ENCODE data around the gene CHST15. TPM values are rescaled to one million over a fixed set of nuclear protein-coding genes. Genes with fewer than 3 reads are reported as not detected.

The CHST15 gene
- total RNA-seq, 2 donors from 2014 or later: 9.2 to 17.8 TPM

DNA sequence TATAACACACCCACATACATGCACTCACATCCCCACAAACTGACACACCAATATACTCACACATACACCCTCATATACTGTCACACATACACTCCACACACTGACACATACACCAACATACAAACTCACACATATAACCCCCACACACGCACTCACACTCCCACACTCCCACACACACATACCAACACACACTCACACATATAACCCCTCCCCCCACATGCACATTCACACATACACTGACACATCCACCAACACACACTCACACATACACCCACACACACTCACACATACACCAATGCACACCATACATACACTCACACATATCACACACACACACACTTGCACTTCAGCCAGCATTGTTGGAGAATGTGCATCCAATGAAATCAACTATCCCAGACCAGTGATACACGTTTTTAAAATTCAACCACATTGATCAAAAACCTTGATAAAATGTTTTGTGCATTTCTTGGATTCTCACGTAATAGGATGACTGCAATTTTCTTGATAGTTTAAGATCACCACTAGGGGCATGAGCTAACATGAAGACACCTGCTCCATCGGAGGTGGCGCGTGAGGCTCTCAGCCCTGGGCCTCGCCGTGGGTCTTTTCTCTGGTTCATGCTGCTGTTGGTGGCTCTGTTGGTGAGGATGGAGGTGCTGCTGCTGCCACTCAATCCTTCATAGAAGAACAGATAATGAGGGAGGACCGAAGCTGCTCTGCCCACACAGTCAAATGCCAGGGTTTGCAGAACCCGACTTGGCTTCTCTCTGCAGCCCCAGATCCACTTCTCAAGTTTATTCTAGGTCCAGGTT, 32.1 kb upstream of the CHST15 start:
- intact Hi-C loops (cut with DNase I): no loop called here
- ATAC-seq (no peak), DNase-seq (no peak)

DNA sequence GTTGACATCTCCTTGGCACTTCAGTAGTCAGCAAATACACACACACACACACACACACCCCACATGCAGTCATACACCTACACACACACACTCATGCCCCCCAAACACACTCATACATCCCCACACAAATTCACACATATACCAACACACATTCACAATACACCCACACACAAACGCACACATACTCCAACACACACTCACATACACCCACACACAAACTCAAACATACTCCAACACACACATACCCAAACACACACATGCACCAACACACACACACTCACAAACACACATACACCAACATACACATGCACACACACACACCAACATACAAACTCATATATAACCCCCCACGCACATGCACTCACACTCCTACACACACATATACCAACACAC, 31.4 kb upstream of the CHST15 start:
- no peak for ATAC-seq
- no peak for DNase-seq
- intact Hi-C loops (cut with DNase I): no loop called here

DNA sequence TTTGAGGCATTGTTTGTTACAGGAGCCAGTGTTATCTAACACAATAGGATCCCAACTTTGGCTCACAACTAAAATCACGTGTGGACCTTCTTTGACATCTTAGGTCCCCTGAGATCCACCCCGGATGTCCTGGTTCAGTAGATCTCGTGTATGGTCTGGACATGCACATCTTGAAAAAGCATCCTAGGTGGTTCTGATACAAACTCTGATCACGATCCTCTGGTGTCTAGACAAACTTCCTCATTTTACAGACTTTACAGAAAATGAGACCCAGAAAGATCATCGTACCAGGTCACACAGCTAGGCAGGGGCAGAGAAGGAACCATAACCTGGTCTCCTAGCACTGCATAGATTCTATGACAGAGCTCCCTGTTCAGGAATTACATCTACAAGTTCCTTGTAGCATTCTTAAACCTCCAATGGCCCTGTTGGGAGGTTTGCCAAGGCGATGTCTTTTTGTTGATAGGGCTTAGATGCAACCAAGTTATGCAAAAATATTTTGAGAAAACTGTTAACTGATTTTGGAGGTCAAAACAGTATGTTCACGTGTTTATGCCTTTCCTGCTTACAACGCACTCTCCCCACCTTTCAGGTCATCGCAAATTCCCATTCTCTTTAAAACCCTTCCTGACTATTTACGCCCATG, 30.8 kb upstream of the CHST15 start:
- no peak for DNase-seq
- ATAC-seq: no peak
- intact Hi-C loops (cut with DNase I): no loop called here

DNA sequence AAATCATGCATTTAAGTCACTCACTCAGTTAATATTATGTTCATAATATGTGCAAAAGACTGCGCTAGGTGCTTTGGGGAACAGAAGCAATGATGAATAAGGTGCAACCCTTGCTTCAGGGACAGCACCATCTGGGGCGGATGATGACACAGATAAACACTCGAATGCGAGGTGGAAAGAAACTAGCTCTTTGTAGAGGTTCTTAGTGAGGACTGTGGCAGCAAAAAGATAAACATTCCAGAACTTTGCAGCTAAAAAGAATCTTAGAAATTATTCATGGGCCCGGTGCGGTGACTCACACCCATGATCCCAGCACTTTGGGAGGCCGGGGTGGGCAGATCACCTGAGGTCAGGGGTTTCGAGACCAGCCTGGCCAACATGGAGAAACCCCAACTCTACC, 29.8 kb upstream of the CHST15 start:
- DNase-seq: no peak
- ATAC-seq: no peak
- intact Hi-C loops (cut with DNase I): no loop called here

DNA sequence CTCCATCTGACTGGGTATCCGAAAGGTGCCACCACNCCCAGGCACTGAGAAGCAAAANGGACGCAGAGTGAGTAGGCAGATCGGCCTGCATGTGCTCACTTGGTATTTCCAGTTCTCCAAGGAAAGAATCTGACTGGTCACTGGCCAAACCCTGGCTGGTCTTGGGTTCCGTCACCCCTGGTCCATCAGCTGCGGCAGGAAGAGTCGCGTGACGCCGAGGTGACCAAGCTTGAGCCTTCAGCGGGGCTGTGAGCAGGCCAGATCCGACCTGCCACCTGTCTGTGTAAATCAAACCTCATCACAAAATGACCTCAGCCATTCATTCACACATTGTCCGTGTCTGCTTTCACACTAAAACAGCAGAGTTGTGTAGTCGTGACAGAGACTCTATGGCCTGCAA, 28.8 kb upstream of the CHST15 start:
- no peak for ATAC-seq
- intact Hi-C loops (cut with DNase I): no loop called here
- no peak for DNase-seq

DNA sequence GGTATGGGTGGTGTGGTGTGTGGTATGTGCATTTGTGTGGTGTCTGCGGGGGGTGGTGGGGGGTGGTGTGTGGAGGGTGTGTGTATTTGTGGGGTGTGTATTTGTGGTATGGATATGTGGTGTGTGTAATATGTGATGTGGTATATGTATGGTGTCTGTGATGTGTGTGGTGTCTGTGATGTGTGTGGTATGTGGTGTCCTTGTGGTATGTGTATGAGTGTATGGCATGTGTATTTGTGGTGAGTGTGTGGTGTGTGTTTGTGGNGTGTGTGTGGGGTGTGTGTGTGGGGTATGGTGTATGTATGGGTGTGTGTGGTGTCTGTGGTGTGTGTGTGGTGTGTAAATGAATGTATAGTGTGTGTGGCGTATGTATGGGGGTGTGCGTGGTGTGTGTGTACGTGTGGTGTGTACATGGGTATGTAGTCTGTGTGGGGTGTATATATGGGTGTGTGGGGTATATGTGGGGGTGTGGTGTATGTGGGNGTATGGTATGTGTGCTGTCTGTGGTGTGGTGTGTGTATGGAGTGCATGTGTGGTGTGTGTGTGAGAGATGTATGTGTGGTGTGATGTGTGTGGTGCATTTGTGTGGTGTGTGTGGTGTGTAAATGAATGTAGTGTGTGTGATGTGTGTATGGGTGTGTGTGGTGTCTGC, 27.1 kb upstream of the CHST15 start:
- DNase-seq: no peak
- ATAC-seq: no peak
- intact Hi-C loops (cut with DNase I): no loop called here

DNA sequence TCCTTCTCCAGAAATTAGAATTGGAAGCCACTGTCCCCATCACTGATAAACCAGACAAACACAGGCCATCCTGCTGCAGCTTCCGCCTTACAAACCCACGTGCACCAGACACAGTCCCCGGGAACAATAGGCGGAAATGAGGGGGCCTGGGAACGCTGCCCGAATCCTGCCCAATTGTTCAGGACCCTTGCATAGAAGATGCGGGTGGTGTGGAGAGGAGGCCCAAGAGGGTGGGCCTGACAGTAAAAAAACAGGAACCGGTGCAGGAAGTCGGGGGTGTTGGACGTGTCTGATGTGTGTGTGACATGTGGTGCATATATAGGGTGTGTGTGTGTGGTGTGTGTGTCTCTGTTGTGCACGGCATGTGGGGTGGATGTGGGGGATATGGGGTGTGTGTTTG, 26.5 kb upstream of the CHST15 start:
- peak; percentile 76 to 87 for ATAC-seq
- intact Hi-C loops (cut with DNase I): no loop called here
- peak; percentile 80 for DNase-seq

DNA sequence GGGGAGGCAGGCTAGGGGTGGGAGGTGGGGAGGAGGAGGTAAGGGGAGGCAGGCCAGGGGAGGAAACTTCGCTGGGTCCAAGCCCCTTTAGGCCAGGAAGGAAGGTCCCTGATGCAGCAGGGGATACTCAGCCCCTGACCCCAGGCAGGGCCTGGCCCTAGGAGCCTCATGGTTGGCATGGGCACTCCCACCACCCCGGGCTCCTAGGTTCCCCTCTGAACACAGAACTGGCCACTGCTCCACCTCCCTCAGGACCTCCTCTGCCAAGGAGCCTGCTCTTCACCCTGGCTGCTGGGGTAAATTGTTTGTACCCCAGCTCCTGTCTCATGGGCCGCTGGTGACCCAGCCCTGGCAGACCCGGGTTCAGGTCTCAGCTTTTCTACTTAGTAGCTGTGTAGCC, 25.8 kb upstream of the CHST15 start:
- intact Hi-C loops (cut with DNase I): no loop called here

DNA sequence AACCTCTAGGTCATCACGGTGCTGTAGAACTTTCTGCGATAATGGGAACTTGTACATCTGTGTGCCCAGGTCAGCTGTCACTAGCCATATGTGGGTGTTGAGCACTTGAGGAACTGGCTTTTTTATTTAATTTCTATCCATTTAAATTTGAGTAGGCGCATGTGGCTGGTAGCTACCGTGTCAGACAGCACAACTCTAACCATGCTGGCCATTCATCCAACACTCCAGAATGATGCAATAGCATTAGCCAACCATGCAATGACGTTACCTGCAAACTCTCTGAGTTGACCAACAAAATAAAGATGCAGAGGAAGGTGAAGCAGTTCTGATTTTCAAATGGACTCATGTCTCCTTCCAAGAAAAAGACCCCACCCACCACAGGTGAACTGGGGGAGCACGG, 24.4 kb upstream of the CHST15 start:
- intact Hi-C loops (cut with DNase I): no loop called here
- DNase-seq (no peak), ATAC-seq (no peak)

More for the DNA sequence above, 25.8 kb upstream of the CHST15 start:
- no peak for DNase-seq
- no peak for ATAC-seq

DNA sequence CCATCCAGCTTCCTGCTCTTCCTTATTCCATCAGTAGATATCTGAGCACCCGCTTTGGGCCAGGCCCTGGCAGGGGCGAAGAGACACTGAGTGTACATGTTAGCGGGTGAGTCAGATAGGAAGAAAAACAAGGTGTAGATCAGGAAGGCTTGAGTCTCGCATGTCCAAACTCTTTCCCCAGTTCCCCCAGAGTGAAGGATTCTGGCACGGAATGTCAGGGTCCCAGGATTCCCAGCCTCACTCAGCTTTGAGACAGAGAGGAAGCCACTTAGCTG, 24.1 kb upstream of the CHST15 start:
- no peak for ATAC-seq
- intact Hi-C loops (cut with DNase I): no loop called here
- no peak for DNase-seq

DNA sequence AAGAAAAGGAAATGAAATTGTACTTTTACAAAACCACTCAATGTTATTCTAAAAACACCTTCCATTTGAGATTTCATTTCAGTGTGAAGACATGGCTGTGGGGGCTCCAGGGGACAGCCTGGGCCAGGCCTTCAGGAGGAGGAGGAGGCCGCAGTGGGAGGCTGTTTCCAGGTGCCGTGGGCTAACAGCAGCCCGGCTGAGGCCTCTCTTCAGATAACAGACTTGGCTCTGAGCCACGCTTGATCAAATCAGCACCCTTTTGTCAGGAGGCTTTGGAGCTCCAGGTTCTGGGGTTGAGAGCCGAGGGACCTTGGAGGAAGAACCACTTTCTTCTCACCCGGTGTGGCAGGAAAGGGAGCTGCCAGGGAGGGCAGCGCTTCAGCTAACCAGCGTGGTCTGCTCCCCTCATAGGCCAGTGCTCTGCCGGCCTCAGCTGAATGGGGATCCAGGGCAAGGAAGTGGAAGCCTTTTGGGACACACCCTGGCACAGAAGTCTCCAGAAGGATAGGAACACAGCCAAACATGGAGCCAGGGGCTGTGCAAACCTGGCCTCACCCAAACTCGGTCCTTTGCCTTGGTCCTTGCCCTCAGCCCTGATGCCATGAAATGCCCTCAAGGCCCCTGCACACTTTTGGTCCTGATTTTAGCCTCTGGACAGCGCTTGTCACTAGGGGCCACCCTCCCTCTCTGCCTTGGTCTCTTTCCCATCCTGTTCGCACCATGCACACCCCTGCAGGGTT, 23.5 kb upstream of the CHST15 start:
- DNase-seq (no peak), ATAC-seq (peak in 1 of 2 donors; percentile 25)
- intact Hi-C loops (cut with DNase I): no loop called here

DNA sequence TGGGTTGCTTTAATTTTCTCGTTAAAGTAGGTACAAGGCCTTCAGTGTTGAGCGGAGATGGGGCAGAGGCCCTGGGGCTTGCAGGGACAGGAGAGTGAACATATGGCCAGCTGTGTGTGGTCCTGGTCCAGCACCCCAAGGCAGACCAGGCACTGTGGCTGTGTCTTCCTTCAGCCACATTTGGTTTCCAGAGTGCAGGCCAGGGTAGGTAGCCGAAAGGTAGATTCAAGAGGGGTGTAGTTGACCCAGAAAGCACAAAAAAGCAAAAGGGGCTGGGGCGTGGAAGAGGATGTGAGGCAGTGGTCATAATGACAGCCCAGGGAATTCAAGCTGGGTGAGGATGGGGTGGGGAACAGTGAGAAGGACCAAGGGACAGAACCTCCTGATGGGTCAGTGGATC, 21.3 kb upstream of the CHST15 start:
- ATAC-seq: no peak

DNA sequence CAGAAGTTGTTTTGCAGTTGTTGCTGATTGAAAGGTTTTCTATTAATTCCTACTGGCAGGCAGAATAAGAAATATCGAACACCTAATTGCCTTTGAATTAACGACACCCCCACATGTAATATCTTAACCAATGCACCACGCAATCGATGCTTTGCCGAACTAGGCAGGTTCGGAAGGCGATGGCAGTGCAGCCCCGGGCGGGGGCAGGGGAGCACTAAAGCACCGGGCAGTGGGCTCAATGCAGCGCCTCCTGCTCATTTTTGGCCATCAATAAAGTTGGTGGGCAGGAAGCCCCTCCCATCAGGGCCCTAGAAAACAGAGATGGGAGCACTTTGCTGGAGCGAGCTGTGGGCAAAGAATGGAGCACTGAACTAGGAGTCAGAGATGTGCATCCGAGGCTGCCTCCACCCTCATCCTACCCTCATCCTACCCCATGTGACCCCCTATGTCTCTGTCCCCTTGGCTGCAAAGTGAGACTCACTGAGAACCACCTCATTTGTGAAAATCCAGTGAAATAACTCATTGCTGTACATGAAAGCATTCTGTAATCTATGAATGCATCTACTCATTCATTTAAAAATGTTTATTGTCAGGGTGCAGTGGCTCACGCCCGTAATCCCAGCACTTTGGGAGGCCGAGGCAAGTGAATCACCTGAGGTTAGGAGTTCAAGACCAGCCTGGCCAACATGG, 19.6 kb upstream of the CHST15 start:
- intact Hi-C loops (cut with DNase I): no loop called here
- DNase-seq (no peak), ATAC-seq (no peak)

More for the DNA sequence above, 21.3 kb upstream of the CHST15 start:
- no peak for DNase-seq
- intact Hi-C loops (cut with DNase I): no loop called here

DNA sequence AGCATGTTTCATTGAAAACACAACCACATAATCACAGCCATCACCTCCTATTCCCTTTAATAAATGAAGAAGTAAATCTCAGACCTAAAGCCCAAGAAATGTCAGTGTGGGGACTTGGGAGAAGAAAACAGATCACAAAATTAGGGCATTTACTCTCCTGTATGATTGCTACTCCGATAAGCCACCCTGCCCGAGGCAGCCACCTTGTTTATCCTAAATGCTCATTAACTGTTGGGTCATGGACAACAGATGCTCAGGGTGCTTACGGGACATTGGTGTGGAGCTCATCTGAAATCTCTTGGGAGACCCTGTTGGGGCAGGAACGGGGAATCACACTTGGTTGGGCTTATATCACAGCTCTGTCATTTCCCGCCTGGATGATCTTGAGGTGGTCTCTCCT, 17.5 kb upstream of the CHST15 start:
- intact Hi-C loops (cut with DNase I): no loop called here
- no peak for DNase-seq
- no peak for ATAC-seq

DNA sequence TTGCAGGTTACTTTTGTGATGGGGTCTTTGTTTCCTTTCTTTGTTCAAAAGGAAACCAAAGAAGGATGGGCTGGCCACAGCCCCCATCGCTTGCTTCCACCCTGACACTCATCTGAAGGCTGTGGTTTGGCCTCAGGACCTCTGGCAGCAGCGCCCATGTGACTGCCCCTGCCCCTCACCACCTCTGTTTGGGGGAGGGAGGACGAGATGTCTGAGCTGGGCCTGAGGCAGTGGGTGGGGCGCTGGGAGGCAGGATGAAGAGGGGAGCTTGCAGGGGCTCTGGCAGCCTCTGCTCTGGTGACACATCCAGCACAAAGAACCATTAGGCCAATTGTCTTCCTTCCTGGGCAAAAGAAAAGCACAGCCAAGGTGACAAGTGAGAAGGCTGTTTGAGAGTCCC, 15.9 kb upstream of the CHST15 start:
- no peak for ATAC-seq
- intact Hi-C loops (cut with DNase I): no loop called here

DNA sequence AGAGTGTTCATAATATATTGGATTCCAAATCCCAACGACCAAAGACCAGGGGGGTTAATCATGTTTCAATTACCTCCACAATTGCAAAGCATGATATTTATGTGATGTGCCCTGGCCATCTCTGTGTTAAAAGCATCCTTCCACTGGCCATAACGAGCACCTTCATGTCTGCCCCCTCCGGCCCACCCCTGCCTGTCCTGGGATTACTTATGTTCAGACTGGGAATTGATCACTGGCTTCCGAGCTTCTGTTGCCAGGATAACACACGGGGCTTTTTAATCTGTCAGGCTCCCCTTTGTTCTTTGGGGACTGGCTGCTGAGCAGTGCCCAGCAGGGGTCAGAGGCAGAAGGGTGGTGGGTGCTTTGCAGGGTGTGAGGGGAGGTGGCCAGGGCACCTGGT, 13.7 kb upstream of the CHST15 start:
- ATAC-seq (no peak), DNase-seq (no peak)
- intact Hi-C loops (cut with DNase I): no loop called here

More for the DNA sequence above, 15.9 kb upstream of the CHST15 start:
- DNase-seq: no peak

DNA sequence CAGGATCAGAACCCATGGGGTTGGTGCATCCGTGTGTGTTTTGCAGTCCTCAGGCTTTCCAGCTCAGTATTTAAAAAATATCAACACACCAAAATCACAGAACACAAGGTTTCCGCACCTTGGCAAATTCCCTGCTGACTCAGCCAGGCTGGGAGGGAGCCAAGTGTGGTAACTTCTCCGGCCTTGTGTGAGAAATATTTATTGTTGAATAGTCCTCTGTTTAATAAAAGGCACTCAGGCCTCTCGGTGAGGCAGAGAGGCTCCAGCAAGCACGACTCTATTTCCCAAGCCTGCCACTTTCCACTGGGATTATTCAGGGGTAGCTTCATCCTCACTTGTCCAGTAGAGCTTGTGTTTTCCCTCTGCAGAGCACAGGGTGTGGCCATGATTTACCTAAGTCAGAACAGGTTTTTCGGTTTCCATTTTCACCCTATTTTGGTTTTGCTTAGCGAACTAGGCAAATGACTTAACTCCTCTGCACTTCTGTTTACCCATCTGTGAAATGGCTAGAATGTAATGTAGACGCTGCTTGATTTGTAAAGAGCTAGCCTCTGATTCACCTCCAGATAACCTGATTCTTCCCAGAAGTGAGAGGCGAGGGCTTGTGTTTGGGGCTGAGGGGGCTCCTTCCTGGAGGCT, 13.0 kb upstream of the CHST15 start:
- DNase-seq (peak; percentile 68), ATAC-seq (peak; percentile 47 to 67)
- intact Hi-C loops (cut with DNase I): no loop called here

DNA sequence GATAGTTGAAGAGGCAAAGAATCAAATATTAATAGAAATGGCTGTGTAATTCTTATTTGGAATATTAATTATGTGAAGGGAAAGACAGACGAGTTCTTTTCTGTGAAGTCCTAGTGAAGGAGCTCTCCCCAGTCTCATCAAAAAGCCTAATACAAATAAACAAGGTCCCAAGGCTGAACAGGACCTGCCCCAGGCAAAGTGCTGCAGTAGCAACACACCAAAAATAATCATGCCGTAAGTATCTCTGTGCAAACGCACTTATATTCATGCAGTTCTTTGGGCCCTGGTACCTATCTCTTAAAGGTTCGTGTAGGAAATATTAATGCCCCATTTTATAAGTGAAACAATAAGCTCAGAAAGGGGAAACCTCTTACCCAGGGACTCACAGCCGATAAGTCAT, 12.2 kb upstream of the CHST15 start:
- ATAC-seq (no peak), DNase-seq (no peak)
- intact Hi-C loops (cut with DNase I): no loop called here

DNA sequence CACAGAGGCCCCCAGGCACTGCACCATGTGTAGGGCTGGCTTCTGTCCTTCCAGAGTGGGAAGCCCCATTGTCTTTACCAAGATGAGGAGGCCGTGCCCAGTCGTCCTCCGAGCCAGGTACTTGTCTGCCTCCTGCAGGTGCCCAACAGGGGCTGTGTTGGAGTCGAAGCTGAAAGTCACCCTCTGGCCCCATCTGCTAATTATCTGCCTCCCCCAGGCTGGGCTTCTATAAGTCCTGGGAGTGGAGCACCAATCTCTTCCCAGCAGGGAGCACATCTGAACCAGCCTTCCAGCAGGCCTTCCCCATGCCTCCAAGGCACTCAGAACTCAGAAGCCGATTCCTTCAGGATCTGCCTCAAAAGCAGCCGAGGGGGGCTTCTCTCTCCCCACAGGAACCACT, 11.6 kb upstream of the CHST15 start:
- intact Hi-C loops (cut with DNase I): no loop called here
- ATAC-seq (no peak), DNase-seq (no peak)

All from left cardiac atrium (tissue), 4 donors.